HCT116 (cell line): ENCODE measurements around the gene ACAP2. TPM values are rescaled to one million over a fixed set of nuclear protein-coding genes. Genes with fewer than 3 reads are reported as not detected.

Source experiments
- ATAC-seq: fragments of 200-7000 bp; cut with Tn5 transposase; 2 replicates; pipeline ENCODE4 v1.9.1; 2020; ENCODE audit warnings: mild to moderate bottlenecking, moderate library complexity
- BruUV-seq: library from RNA; stranded (reverse); fragments of 400-500 nt; replicated peaks from 2 replicates; lab custom pipeline; 2021; lab: Mats Ljungman, UMichigan
- CTCF ChIA-PET: fragments of 300-600 bp; sonication (Branson Sonifier 250); formaldehyde crosslinking; loops from one replicate; lab custom pipeline; 2021; ENCODE audit warnings: antibody characterized with exemption; lab: Charles Lee
- POLR2A ChIA-PET: fragments of 300-600, 350-600 bp; sonication (Branson Sonifier 250); formaldehyde crosslinking; loops from one replicate; lab custom pipeline; 2021; ENCODE audit warnings: antibody characterized with exemption; lab: Charles Lee
- RAD21 ChIA-PET, 2 experiments: fragments of 300-600 bp; sonication (Branson Sonifier 250); formaldehyde crosslinking; loops; one replicate each; lab custom pipeline; 2023; ENCODE audit warnings: low total read pairs in 2 of 2; ENCODE audit not compliant: uncharacterized antibody in 2 of 2, unreplicated experiment in 2 of 2, low non-redundant PET in 1 of 2; lab: Charles Lee
- DNase-seq: peaks from one replicate; pipeline ENCODE4 v3.0.0-alpha.2; 2010; ENCODE audit warnings: low read depth, low spot score
- H2AFZ ChIP-seq: fragments of 200-600 bp; shearing (Covaris generic), sonication (generic); 2 replicates; pipeline ENCODE4 v1.6.1; 2017; ENCODE audit warnings: low read depth, mixed run types, mixed read lengths, antibody characterized with exemption, low read length; ENCODE audit not compliant: poor library complexity, severe bottlenecking
- H3K27ac ChIP-seq: 2 replicates; pipeline ENCODE4 v1.5.1; 2012; ENCODE audit warnings: low read depth, low read length
- H3K27me3 ChIP-seq: fragments of 200-600 bp; sonication (generic); 2 replicates; pipeline ENCODE4 v1.6.1; 2016; ENCODE audit warnings: mixed run types, low read length, mixed read lengths; ENCODE audit not compliant: insufficient read depth
- H3K36me3 ChIP-seq, 2 experiments: fragments of 200-500 bp in 1 of 2; fragments of 200-600 bp in 1 of 2; sonication (Bioruptor generic) in 1 of 2; sonication (generic) in 1 of 2; 2 replicates each; pipeline versions ENCODE4 v1.5.1 to v1.6.1; 2014 to 2016; ENCODE audit warnings: low read length in 2 of 2, inconsistent platforms in 1 of 2, mixed read lengths in 1 of 2, mixed run types in 1 of 2; ENCODE audit not compliant: insufficient read depth in 2 of 2, control insufficient read depth in 1 of 2
- H3K4me1 ChIP-seq, 2 experiments: fragments of 200-600 bp in 1 of 2; sonication (generic) in 1 of 2; 2 replicates each; pipeline versions ENCODE4 v1.5.1 to v1.6.1; 2012 to 2017; ENCODE audit warnings: low read length in 2 of 2, inconsistent platforms in 1 of 2, mild to moderate bottlenecking in 1 of 2, mixed read lengths in 1 of 2, mixed run types in 1 of 2, moderate library complexity in 1 of 2; ENCODE audit not compliant: insufficient read depth in 2 of 2, control insufficient read depth in 1 of 2
- H3K4me2 ChIP-seq: fragments of 200-600 bp; sonication (generic); 2 replicates; pipeline ENCODE4 v1.6.1; 2017; ENCODE audit warnings: mixed run types, low read length, mixed read lengths
- H3K4me3 ChIP-seq, 2 experiments: fragments of 200-600 bp in 1 of 2; sonication (generic) in 1 of 2; replicated peaks in 1 of 2; 2 replicates each; pipeline ENCODE4 v1.5.1; 2011 to 2016; ENCODE audit warnings: low read length in 2 of 2, control low read depth in 1 of 2, low read depth in 1 of 2, mild to moderate bottlenecking in 1 of 2, mixed read lengths in 1 of 2, mixed run types in 1 of 2
- H3K79me2 ChIP-seq: fragments of 200-600 bp; sonication (generic); 2 replicates; pipeline ENCODE4 v1.6.1; 2017; ENCODE audit warnings: mild to moderate bottlenecking, mixed run types, low read length, moderate library complexity, mixed read lengths; ENCODE audit not compliant: insufficient read depth
- H3K9ac ChIP-seq: fragments of 200-600 bp; sonication (generic); 2 replicates; pipeline ENCODE4 v1.6.1; 2016; ENCODE audit warnings: low read length, mixed read lengths
- H3K9me2 ChIP-seq: fragments of 200-600 bp; sonication (generic), shearing (Covaris generic); 2 replicates; pipeline ENCODE4 v1.6.1; 2017; ENCODE audit warnings: mixed run types, mild to moderate bottlenecking, moderate library complexity; ENCODE audit not compliant: insufficient read depth
- H3K9me3 ChIP-seq, 2 experiments: fragments of 200-500 bp in 1 of 2; fragments of 200-600 bp in 1 of 2; sonication (Bioruptor generic) in 1 of 2; sonication (generic) in 1 of 2; 2 replicates each; pipeline ENCODE4 v1.6.1; 2014 to 2017; ENCODE audit warnings: low read length in 2 of 2, mixed read lengths in 2 of 2, inconsistent platforms in 1 of 2, low read depth in 1 of 2, mild to moderate bottlenecking in 1 of 2, mixed run types in 1 of 2, moderate library complexity in 1 of 2; ENCODE audit not compliant: control insufficient read depth in 1 of 2, insufficient read depth in 1 of 2
- H4K20me1 ChIP-seq: fragments of 200-600 bp; sonication (generic), shearing (Covaris generic); 2 replicates; pipeline ENCODE4 v1.6.1; 2017; ENCODE audit warnings: mixed run types, mild to moderate bottlenecking, moderate library complexity; ENCODE audit not compliant: insufficient read depth
- ATF3 ChIP-seq: IDR thresholded peaks from 2 replicates; pipeline ENCODE4 v1.6.1; 2012
- CEBPB ChIP-seq: IDR thresholded peaks from 2 replicates; pipeline ENCODE4 v1.6.1; 2012; ENCODE audit warnings: low read depth
- JUND ChIP-seq: IDR thresholded peaks from 2 replicates; pipeline ENCODE4 v1.6.1; 2012
- POLR2A ChIP-seq: IDR thresholded peaks from 2 replicates; pipeline ENCODE4 v1.7.0; 2011; ENCODE audit warnings: borderline replicate concordance; ENCODE audit not compliant: insufficient read depth, insufficient read length; ENCODE audit errors: extremely low read depth
- REST ChIP-seq: IDR thresholded peaks from 2 replicates; pipeline ENCODE4 v1.6.1; 2012; ENCODE audit warnings: low read depth
- SP1 ChIP-seq: IDR thresholded peaks from 2 replicates; pipeline ENCODE4 v1.6.1; 2012; ENCODE audit warnings: low read depth
- SRF ChIP-seq: IDR thresholded peaks from 2 replicates; pipeline ENCODE4 v1.6.1; 2012; ENCODE audit warnings: low read depth
- TCF7L2 ChIP-seq: IDR thresholded peaks from 2 replicates; pipeline ENCODE4 v1.7.0; 2011; ENCODE audit warnings: borderline replicate concordance, inconsistent platforms; ENCODE audit not compliant: insufficient read depth, insufficient read length; ENCODE audit errors: extremely low read depth
- ZBTB33 ChIP-seq: IDR thresholded peaks from 2 replicates; pipeline ENCODE4 v1.6.1; 2011; ENCODE audit warnings: mild to moderate bottlenecking, low read length, moderate library complexity; ENCODE audit not compliant: insufficient replicate concordance; ENCODE audit errors: extremely low read depth
- ZNF274 ChIP-seq: fragments of 200-500 bp; sonication (Bioruptor generic); IDR thresholded peaks from 2 replicates; pipeline ENCODE4 v1.6.1; 2014; ENCODE audit warnings: mild to moderate bottlenecking, low read depth, low read length, inconsistent platforms
- intact Hi-C: fragments of 100-400 bp; cut with micrococcal nuclease; formaldehyde crosslinking; loops from 2 replicates; pipeline ENCODE4 v1.10.0; 2022
- total RNA-seq: library from RNA; stranded (reverse); gene quantifications from one replicate; pipeline ENCODE4 v1.2.1, GENCODE V29; 2021; ENCODE audit not compliant: unreplicated experiment

The ACAP2 gene
- total RNA-seq, 1 experiment from 2014 or later, result 43.0 TPM

- no peaks in the 10 kb centered on the region for H3K27me3 ChIP-seq
- TF ChIP-seq JUND (no peak), TCF7L2 (no peak), ZNF274 (no peak), ZBTB33 (no peak), POLR2A (no peak), REST (no peak), ATF3 (no peak), SP1 (no peak), CEBPB (no peak), SRF (no peak)
- H3K9ac ChIP-seq, result no peak overlapping the region
- no peak overlapping the region for H3K27ac ChIP-seq
- no peak overlapping the region for H3K4me2 ChIP-seq
- H4K20me1 ChIP-seq, result no peaks in the 10 kb centered on the region
- no TSS peak for BruUV-seq
- no peaks in the 10 kb centered on the region for H3K9me3 ChIP-seq
- peaks cover 10% of the 10 kb centered on the region; the same call in 1 of the 2 replicates for H3K79me2 ChIP-seq
- ATAC-seq (no peak), DNase-seq (no peak)
- H3K36me3 ChIP-seq, result no peaks in the 10 kb centered on the region
- ChIA-PET CTCF (no interaction called here), RAD21 (no interaction called here), POLR2A (interaction anchor here (0.6 kb wide), 1 partner anchor 11 kb away, joined by 3 read pairs; no protein-coding TSS in a partner anchor)
- H2AFZ ChIP-seq, result no peak overlapping the region
- intact Hi-C loops, result no loop called here
- no peak overlapping the region for H3K4me3 ChIP-seq
- H3K9me2 ChIP-seq, result no peaks in the 10 kb centered on the region
- peaks cover 18 to 19% of the 10 kb centered on the region in 2 experiments for H3K4me1 ChIP-seq
These were observed 187.7 kb downstream of the ACAP2 start for GRCh38 chr3:195255176-195255500.
